Stomach (tissue), 9 donors: ENCODE data around the gene NTN3. TPM values are rescaled to one million over a fixed set of nuclear protein-coding genes. Genes with fewer than 3 reads are reported as not detected.
A peak's percentile ranks its signal among the peaks of the same experiment; 100 is the strongest.

Source experiments
- DNase-seq, 2 donors: peaks; one replicate each; pipeline versions ENCODE4 v3.0.0 to v3.0.0-alpha.2; 2013 to 2019
- H3K27ac ChIP-seq, 5 donors: fragments of 200-600 bp in 4 of 5; sonication (generic) in 4 of 5; one replicate each; pipeline ENCODE4 v1.5.1; 2013 to 2019; ENCODE audit warnings: mild to moderate bottlenecking in 1 of 5, moderate library complexity in 1 of 5
- H3K27me3 ChIP-seq, 3 donors: fragments of 200-600 bp; sonication (generic); one replicate each; pipeline ENCODE4 v1.5.1; 2017 to 2019; ENCODE audit warnings: mixed run types in 1 of 3
- H3K36me3 ChIP-seq, 4 donors: fragments of 200-600 bp; sonication (generic); 1 replicate in 3 of 4; 2 replicates in 1 of 4; pipeline ENCODE4 v1.5.1; 2016 to 2019
- H3K4me1 ChIP-seq, 4 donors: fragments of 200-600 bp; sonication (generic); one replicate each; pipeline ENCODE4 v1.5.1; 2016 to 2019
- H3K4me3 ChIP-seq, 4 donors: fragments of 200-600 bp; sonication (generic) in 3 of 4; one replicate each; pipeline ENCODE4 v1.5.1; 2016 to 2019; ENCODE audit warnings: mild to moderate bottlenecking in 1 of 4
- H3K9me3 ChIP-seq, 4 donors: fragments of 200-600 bp; sonication (generic); one replicate each; pipeline ENCODE4 v1.5.1; 2016 to 2019
- CTCF ChIP-seq, 7 experiments: fragments of 450-650 bp in 4 of 7; fragments of 200-600 bp in 3 of 7; sonication (generic) in 3 of 7; IDR thresholded peaks; one replicate each; pipeline ENCODE4 v1.5.1; 2016 to 2019; ENCODE audit warnings: antibody characterized with exemption in 7 of 7, control low read depth in 2 of 7, mild to moderate bottlenecking in 1 of 7
- EP300 ChIP-seq: sonication (generic); formaldehyde crosslinking; IDR thresholded peaks from one replicate; pipeline ENCODE4 v1.6.1; 2017; ENCODE audit warnings: antibody characterized with exemption
- POLR2A ChIP-seq, 4 donors: fragments of 450-650 bp; IDR thresholded peaks; one replicate each; pipeline ENCODE4 v1.6.1; 2016; ENCODE audit warnings: antibody characterized with exemption in 4 of 4, control low read depth in 2 of 4, mild to moderate bottlenecking in 1 of 4, moderate library complexity in 1 of 4
- POLR2AphosphoS5 ChIP-seq, 3 donors: sonication (generic); formaldehyde crosslinking; IDR thresholded peaks; one replicate each; pipeline ENCODE4 v1.6.1; 2016; ENCODE audit warnings: antibody characterized with exemption in 3 of 3
- WGBS, 5 donors: extraction: QIAGEN DNeasy Blood & Tissue Kit in 3 of 5; methylation state at CpG; one replicate each; pipeline versions ENCODE4 v1.1.5 to v1.1.7; 2013 to 2018; 5-methylcytosine and 5-hydroxymethylcytosine counted together
- intact Hi-C: fragments of 100-400 bp; cut with DNase I; formaldehyde crosslinking; loops from one replicate; pipeline ENCODE4 v1.15.1; 2023; ENCODE audit warnings: low total_unique reads
- polyA plus RNA-seq, 3 donors: library from polyadenylated mRNA; stranded (reverse); fragments of 200-250 nt; gene quantifications; one replicate each; pipeline ENCODE4 v1.2.3, GENCODE V29; 2013
- total RNA-seq, 5 donors: library from RNA; depleted of rRNA; stranded (reverse); fragments of >200 nt; gene quantifications; one replicate each; pipeline versions ENCODE4 v1.1.0 to v1.2.3, GENCODE V29; 2014 to 2016
- donor health status: healthy with polysubstance abuse.
- donor health status: Bipolar disorder and iron deficiency.
- donor health status: healthy.

The NTN3 gene
- total and polyA plus RNA-seq, 8 donors: 1.8 TPM; not detected in 7

GRCh38 chr16:2469399-2470233, 1.5 kb upstream of the NTN3 start:
- DNase-seq: no peak
- H3K4me3 ChIP-seq: no peak overlapping the region
- WGBS, 5 donors: 45 to 61% (median 55%) methylated on average over 16 of the region's 16 CpGs
- no peaks in the 10 kb centered on the region for H3K9me3 ChIP-seq
- no peak overlapping the region for H3K27ac ChIP-seq
- no peaks in the 10 kb centered on the region for H3K36me3 ChIP-seq
- peaks cover 40 to 60% (median 58%) of the 10 kb centered on the region in 4 donors for H3K4me1 ChIP-seq
- peaks cover 19 to 73% (median 62%) of the 10 kb centered on the region in 3 donors for H3K27me3 ChIP-seq
- no peak for TF ChIP-seq POLR2A (IDR thresholded peaks at IDR 0.05)
- no peak for TF ChIP-seq EP300
- TF ChIP-seq POLR2AphosphoS5 (IDR thresholded peaks at IDR 0.05): no peak
- no peak for TF ChIP-seq CTCF (IDR thresholded peaks at IDR 0.05)
- intact Hi-C loops: no loop called here

GRCh38 chr16:2470234-2470601, 879 bp upstream of the NTN3 start:
- Histone ChIP-seq H3K4me3 (no peak overlapping the region), H3K4me1 (peaks cover 40 to 61% (median 60%) of the 10 kb centered on the region in 4 donors), H3K9me3 (no peaks in the 10 kb centered on the region), H3K36me3 (no peaks in the 10 kb centered on the region), H3K27me3 (peaks cover 19 to 73% (median 62%) of the 10 kb centered on the region in 3 donors), H3K27ac (no peak overlapping the region)
- DNase-seq: no peak
- 78 to 88% (median 84%) methylated on average over 7 of the region's 7 CpGs for WGBS, 5 donors
- no peak for TF ChIP-seq CTCF (IDR thresholded peaks at IDR 0.05)
- intact Hi-C loops: no loop called here

GRCh38 chr16:2470603-2471015, 488 bp upstream of the NTN3 start:
- Histone ChIP-seq H3K4me3 (peak overlapping the region in 1 of 4 donors; percentile 28), H3K9me3 (no peaks in the 10 kb centered on the region), H3K27me3 (peaks cover 19 to 73% (median 62%) of the 10 kb centered on the region in 3 donors), H3K4me1 (peaks cover 43 to 65% (median 64%) of the 10 kb centered on the region in 4 donors), H3K27ac (peak overlapping the region in 1 of 5 donors; percentile 24), H3K36me3 (no peaks in the 10 kb centered on the region)
- TF ChIP-seq CTCF (IDR thresholded peaks at IDR 0.05) (no peak), POLR2A (IDR thresholded peaks at IDR 0.05) (no peak), POLR2AphosphoS5 (IDR thresholded peaks at IDR 0.05) (no peak), EP300 (no peak)
- DNase-seq: no peak
- 35 to 49% (median 40%) methylated on average over 6 to 9 of the region's 9 CpGs for WGBS, 5 donors
- intact Hi-C loops: no loop called here

- DNase-seq: peak in 1 of 2 donors; percentile 51
- H3K9me3 ChIP-seq: no peaks in the 10 kb centered on the region
- peak overlapping the region in 1 of 5 donors; percentile 24 for H3K27ac ChIP-seq
- intact Hi-C loops: no loop called here
- H3K4me3 ChIP-seq: peak overlapping the region in 3 of 4 donors; percentile 28 to 42 (median 30)
- peaks cover 19 to 69% (median 62%) of the 10 kb centered on the region in 3 donors for H3K27me3 ChIP-seq
- H3K36me3 ChIP-seq: no peaks in the 10 kb centered on the region
- H3K4me1 ChIP-seq: peaks cover 56 to 78% (median 77%) of the 10 kb centered on the region in 4 donors
- 39 to 47% (median 40%) methylated on average over 16 to 61 of the region's 61 CpGs for WGBS, 5 donors
- TF ChIP-seq CTCF (IDR thresholded peaks at IDR 0.05) (no peak), POLR2A (IDR thresholded peaks at IDR 0.05) (no peak), EP300 (no peak), POLR2AphosphoS5 (IDR thresholded peaks at IDR 0.05) (no peak)
Observed at GRCh38 chr16:2471653-2472487, 773 bp downstream of the NTN3 start.
